ENCODE measurements around the gene DBF4B.

DNA sequence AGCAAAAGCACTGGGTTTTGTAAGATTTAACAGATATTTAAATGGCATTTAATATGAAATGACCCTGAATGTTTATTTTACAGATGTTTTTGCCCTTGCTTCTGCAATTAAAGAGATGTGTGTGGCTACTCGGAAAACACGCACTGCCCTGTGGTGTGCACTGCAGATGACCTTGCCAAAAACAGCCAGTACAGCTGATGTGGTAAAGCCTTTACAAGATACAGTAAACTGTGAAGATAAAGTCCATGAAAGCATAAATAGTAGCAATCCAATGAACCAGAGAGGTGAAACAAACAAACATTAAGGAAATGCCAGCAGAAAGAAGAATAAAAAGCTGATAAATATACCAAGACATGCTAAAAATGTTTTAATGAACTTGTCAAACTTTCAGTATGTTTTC lies 34.6 kb upstream of the DBF4B start:
- TF ChIP-seq, protein P1, sequence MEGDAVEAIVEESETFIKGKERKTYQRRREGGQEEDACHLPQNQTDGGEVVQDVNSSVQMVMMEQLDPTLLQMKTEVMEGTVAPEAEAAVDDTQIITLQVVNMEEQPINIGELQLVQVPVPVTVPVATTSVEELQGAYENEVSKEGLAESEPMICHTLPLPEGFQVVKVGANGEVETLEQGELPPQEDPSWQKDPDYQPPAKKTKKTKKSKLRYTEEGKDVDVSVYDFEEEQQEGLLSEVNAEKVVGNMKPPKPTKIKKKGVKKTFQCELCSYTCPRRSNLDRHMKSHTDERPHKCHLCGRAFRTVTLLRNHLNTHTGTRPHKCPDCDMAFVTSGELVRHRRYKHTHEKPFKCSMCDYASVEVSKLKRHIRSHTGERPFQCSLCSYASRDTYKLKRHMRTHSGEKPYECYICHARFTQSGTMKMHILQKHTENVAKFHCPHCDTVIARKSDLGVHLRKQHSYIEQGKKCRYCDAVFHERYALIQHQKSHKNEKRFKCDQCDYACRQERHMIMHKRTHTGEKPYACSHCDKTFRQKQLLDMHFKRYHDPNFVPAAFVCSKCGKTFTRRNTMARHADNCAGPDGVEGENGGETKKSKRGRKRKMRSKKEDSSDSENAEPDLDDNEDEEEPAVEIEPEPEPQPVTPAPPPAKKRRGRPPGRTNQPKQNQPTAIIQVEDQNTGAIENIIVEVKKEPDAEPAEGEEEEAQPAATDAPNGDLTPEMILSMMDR (IDR thresholded peaks at IDR 0.05), result no peak
- TF ChIP-seq POLR2AphosphoS5 (IDR thresholded peaks at IDR 0.05), result no peak
